NOMO-1 treated with dmso at 0.1 percent for 144 hours (cell line): ENCODE data around the gene TRMO.
"Not testable (repeated sequence)": the region's sequence is repeated elsewhere in the genome, so short reads cannot be mapped to it uniquely, and the experiment has no call there.

Source experiments
- DNase-seq: peaks from one replicate; lab custom pipeline; 2025; ENCODE audit not compliant: unreplicated experiment; lab: John Stamatoyannopoulos, UW

TRMO gene, protein sequence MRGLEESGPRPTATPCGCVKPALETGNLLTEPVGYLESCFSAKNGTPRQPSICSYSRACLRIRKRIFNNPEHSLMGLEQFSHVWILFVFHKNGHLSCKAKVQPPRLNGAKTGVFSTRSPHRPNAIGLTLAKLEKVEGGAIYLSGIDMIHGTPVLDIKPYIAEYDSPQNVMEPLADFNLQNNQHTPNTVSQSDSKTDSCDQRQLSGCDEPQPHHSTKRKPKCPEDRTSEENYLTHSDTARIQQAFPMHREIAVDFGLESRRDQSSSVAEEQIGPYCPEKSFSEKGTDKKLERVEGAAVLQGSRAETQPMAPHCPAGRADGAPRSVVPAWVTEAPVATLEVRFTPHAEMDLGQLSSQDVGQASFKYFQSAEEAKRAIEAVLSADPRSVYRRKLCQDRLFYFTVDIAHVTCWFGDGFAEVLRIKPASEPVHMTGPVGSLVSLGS

DNA sequence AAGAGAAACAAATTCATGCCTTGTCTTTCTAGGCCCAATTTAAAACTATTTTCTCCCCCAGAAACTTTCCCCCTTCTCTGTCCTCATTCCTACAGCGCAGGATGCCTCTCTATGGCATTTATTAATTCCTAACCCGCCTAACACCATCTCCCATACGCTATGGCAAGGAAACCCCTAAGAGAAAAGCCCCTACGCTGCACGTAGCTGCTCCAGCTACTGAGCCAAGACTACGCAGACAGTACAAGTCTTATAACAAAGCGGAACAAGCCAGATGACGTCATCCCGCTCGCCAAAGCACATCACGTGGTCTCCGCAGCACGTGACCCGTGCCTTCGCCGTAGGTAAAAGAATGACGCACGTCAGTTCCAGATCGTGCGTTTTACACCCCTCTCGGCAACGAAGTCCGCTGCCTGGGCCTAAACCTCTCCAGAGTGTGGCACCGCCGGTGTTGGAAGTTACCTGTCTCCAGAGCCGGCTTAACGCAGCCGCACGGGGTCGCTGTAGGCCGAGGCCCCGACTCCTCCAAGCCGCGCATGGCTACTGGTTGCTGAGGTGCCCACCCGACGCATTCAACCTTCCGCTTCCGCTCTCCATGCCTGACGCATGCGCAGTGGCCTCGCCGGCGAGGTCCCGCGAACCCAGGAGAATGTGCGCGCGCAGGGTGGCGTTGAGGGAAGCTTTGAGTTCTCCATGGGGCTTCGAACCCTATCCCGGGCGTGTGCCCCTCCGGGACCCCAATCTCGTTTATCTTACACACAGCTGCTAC, at the start of gene TRMO:
TRMO (minus strand) TSS at position 542 of the 766 bp plus-strand sequence; CDS start at position 535, 7 bp downstream.
- DNase-seq: peak; percentile 95

DNA sequence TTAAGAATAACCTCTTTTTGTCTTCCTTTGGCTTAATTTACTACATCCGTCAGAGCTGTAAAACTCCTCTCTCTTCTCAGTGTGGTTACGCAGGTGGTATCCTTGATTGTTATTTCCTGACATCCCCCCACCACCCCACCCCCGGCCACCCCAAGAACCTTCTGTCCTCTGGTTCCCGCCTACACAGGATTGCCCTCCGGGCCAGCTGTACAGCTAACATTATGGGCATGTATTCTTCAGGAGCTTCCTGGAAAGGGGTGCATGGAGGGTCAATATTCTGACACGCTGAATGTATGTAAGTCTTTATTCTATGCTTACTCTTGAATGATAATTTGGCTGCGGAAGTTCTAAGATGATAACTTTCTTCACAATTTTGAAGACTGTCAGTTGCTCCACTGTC, 47.9 kb upstream of the TRMO start:
- no peak for DNase-seq

DNA sequence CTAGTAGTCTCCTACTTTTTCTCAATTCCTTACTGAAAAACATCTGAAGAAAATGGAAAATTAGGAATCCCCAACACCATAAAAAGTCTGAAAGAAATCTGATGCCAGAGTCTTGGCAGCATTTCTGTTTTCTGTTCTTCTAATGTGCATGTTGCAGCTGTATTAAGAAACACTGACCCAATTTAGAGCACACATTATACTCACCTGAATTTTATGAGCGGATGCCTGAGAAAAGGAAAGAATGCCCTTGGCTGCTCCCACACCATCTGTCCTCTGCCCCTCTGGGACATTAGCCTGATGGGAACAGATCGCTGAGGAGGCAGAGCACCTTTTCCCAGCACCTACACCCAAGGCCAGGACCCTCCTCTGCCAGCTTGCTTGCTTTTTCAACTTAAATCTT, 46.7 kb upstream of the TRMO start:
- no peak for DNase-seq

DNA sequence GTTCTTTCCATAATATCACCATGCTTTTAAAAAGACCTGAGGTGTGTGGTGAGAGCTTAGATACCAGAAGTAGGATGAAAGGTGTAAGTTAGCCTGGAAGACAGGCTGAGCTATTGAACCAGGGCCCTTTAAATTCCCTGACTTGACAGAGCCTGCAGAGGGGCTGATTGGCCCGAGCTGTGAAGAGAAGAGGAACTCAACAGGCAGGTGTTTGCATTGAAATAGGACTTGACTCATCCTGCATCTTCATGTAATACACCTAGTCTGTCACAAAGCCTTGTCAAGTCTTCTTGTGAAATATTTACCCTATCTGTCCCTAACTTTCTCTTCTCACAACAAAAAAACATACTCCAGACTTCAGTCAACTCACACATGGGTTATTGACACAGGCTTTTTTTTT, 44.2 kb upstream of the TRMO start:
- DNase-seq: no peak

DNA sequence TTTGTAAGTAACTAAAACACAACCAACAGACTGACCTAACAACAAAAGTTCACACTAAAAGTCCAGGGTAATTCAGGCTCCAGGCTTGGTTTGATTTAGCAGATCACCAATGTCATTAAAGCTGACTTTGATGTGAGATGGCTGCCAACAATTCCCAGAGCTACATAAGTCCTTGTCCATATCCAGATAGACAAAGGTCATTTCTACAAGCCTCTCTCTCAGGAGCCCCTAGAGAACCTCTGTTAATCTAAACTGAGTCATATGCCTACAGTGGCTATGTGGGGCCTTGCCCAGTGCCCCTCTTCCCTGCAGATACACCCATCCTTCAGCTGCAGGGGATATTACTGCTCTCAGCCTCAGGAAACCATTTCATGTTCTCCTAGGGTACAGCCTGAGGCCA, 42.6 kb upstream of the TRMO start:
- no peak for DNase-seq

DNA sequence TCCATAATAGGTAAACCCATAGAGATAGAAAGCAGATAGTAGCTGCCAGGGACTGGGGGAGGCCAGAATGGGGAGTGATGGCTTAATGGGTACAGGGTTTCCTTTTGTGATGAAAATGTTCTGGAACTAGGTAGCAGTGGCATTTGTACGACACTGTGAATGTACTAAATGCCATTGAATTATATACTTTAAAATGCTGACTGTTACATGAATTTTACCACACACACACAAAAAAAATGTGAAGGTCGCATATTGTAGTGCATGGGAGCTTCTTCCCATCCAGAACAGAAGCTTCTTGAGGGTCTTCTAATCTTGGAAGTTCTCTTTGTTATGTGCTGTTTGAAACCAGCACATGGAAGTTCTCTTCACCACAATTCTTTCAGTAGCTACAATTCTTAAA, 40.9 kb upstream of the TRMO start:
- DNase-seq: no peak

DNA sequence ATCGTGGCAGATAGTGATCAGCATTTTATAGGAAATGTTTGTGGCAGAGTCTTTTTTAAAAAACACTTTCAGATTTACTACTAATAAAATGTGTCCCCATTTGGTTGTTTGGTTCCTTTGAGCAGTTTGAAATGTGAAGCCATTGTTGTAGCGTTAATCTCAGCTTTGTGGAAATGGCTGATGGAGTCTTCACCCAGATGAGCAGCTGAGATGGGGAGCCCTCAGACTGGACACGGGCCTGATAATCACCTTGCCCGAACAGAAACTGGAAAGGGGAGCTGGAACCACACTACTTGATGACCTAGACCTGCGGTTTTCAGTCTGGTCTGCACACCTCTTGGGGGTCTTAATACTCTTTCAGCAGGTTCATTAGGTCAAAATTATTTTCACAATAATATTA, 40.3 kb upstream of the TRMO start:
- no peak for DNase-seq

DNA sequence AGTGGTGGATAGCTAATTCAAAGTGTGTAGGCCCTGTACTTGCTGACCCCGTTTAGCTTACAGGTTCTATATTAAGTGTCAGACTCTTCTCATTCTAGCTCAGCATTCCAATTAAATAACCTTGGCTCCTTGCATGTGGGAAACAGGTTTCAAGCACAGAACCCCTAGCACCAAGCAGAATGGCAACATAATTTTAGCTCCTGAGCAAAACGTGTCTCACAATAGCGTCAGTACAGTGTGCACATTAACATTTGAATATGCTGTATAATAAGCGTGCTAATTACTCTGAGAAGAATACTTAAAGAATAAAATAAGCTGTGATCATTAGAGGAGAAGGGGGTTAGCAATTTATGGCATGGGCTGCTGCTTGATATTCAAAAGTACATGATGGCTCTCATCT, 39.8 kb upstream of the TRMO start:
- no peak for DNase-seq

DNA sequence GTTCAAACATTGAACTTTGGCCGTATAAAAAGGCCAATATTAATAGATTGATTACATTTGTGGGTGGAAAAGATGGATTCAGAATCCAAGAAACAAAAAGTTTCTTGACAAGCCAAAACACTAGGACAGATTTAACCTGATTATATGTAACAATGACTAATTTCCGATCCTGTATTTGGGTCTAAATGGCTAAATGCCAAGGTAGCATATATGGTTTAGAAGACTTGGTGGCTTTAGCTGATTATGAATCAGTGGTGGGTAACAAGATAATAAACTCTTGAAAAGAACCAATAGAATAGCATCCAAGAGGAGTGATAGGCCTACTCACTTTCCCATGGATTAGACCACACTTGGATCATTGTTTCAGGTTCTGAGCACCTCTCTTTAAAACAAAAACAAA, 39.1 kb upstream of the TRMO start:
- no peak for DNase-seq

DNA sequence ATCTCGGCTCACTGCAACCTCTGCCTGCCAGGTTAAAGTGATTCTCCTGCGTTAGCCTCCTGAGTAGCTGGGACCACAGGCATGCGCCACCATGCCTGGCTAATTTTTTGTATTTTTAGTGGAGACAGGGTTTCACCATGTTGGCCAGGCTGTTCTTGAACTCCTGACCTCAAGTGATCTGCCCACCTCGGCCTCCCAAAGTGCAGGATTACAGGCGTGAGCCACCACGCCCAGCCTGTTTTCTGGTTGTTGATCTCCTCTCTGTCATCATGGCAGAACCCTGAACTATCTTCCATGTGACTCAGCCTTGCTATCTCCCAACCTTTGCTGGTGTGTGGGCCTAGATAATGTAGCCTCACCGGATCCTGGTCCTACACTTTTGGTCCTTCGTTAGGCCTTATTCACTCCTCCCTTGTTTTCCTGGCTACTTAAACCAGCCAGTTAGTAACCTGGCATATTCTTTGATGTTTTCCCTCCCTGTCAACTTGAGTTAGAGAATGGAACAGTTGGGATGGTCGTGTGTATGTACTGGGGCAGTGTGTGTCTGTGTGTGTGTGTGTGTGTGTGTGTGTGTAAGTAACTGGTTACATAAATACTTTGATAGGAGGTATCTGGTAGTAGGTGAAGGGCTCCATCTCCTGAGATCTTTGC, 38.5 kb upstream of the TRMO start:
- not testable (repeated sequence) for DNase-seq

DNA sequence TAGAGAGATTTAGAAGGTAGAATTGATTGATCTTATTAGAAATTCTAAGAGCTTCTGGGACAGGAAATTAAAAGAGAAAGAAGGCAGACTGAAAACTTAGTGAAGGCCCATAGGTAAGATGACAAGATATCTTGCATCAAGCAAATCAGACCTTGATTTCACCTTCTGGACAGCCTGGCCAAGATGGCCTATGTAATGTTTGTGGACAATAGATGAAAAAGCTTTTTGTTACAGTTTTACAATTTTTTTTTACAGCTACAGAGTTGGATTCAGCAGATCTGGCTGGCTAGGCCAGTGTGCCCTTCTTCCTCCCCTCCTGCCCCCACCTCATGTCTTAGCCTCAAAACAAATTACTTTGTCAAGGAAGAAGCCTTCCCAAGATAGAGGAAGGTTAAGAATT, 37.3 kb upstream of the TRMO start:
- DNase-seq: no peak

DNA sequence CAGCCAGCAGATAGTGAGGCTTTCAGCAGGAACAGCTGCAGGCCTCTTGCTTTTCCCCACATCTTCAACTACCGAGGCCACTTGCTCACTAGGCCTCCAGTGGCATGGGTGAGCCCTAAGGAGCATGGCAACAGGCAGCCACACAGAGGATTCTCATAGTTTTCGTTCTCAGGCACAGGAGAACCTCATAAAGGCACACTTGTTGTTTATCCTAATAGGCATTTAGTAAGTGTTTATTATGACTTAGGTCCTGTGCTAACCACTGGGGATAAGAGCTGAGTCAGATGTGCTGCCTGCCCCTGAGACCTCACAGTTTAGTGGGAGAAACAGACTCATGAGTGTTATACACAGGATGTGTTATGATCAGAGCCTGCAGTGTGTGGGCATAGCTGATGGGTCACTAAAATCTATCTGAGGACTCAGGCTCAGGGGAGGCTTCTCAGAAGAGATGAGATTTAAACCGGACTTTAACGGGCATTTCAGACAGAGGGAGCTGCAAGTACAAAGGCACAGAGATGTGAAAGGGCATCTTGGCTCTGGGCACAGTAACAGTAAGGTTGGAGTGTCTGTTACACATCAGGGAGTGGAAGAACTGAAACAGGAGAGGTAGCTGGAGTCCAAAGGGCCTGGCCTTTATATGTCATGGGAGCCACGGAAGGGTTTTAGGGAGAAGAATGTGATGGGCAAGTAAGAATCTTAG, 36.7 kb upstream of the TRMO start:
- no peak for DNase-seq

DNA sequence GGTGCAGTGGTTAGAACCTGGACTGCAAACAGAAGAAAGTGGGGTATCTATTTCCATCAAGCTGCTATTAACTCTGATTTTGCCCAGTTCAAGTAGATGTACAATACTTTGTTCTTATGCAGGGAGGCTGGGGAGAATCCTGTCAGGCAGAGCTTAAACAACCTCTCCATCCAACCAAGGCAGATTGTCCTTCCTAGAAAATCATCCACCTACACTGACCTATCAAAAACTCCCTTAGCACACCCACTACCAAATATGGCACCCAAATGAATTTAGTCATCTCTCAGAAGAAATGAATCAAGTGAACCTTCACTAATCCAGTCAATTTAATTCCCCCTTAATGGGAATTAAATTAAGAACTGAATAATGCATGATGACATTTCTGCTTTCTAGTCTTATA, 34.0 kb upstream of the TRMO start:
- no peak for DNase-seq

DNA sequence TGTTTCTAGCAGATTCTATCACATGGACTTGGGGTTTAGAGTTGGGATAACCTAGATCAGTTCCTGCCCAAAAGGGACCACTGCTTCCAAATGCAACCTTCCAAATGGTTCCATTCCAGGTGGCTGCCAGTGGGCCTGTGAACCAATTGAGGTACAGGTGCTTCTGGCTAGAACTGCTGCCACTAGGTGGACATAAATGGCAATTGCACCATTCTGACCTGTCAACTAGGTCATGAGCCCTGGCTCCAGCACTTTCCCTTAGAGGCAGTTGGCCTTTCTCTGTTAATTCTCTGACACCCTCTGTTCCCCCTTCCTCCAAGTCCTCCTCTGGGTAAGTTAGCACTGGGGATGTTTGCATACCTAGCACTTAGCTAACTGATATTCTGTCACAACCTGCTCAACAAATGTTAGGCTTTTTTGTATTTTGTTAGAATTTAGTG, 32.3 kb upstream of the TRMO start:
- DNase-seq: no peak

DNA sequence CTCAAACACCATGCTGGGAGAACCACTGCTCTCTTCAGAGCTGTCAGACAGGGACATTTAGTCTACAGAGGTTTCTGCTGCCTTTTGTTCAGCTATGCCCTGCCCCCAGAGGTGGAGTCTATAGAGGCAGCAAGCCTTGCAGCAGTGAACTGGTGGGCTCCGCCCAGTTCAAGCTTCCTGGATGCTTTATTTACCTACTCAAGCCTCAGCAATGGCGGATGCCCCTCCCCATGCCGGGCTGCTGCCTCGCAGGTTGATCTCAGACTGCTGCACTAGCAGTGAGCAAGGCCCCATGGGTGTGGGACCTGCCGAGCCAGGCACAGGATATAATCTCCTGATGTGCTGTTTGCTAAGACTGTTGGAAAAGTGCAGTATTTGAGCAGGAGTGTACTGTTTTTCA, 28.6 kb upstream of the TRMO start:
- DNase-seq: not testable (repeated sequence)

DNA sequence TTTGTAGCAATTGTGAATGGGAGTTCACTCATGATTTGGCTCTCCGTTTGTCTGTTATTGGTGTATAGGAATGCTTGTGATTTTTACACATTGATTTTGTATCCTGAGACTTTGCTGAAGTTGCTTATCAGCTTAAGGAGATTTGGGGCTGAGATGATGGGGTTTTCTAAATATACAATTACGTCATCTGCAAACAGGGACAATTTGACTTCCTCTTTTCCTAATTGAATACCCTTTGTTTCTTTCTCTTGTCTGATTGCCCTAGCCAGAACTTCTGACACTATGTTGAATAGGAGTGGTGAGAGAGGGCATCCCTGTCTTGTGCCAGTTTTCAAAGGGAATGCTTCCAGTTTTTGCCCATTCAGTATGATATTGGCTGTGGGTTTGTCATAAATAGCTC, 24.8 kb upstream of the TRMO start:
- not testable (repeated sequence) for DNase-seq

DNA sequence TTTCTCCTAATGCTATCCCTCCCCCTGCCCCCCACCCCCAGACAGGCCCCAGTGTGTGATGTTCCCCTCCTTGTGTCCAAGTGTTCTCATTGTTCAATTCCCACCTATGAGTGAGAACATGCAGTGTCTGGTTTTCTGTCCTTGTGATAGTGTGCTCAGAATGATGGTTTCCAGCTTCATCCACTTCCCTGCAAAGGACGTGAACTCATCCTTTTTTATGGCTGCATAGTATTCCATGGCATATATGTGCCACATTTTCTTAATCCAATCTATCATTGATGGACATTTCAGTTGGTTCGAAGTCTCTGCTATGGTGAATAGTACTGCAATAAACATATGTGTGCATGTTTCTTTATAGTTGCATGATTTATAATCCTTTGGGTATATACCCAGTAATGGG, 23.2 kb upstream of the TRMO start:
- not testable (repeated sequence) for DNase-seq

DNA sequence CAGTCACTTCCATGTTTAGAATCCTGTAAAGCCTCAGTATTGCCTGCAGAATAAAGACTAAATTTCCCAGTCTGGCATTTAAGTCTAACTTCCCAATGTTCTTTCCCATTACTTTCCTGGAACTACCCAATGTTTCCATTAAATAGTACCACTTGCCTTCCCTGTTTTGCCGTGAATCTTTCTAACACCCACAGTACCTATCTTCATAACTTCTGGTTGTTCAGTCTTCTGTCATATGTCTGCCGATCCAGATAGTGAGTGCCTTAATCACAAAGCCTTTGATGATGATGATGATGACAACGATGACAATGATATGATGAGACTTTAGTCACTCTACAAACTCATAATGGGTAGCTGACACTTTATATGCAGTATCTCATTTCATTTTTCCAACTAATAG, 22.3 kb upstream of the TRMO start:
- no peak for DNase-seq

DNA sequence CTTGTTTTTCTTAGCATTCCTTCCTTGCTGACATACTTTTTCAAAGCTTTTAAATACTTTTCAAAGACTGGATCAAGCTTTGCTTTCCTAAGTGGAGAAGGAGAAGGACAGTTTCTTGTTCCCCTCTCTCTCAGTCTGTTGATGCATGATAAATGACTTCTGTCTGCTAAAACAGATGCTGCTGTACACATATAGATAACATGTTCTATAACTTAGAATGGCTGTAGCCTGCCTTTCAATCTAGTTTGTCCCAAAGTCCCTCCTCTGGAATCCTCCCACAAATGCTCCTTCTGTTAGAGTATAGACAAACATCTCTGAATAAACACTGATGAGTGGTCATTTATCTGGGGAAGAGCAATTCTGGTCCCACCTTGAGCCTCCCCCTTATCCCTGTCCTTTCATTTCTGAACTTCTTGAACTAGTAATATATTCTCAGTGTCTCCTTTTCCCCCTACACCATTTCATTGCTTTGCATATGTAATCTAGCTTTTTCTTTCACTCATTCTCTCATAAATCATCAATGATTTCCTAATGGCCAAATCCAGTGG, 21.1 kb upstream of the TRMO start:
- no peak for DNase-seq

DNA sequence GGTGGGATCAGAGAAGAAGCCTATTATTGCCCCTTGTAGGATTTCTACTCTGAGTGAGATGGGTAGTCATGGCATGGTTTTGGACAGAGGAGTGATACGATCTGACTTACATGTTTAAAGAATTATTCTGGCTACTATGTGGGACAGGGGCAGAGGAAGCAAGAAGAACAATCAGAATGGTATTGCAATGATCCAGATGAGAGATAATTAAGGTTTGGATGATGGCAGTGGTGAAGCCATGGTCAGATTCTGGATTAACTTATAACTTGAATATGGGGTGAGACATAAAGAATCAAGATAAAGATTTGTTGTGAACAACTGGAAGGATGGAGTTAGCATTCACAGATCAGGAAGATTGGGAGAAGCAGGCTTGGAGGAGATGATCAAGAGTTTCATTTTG, 19.0 kb upstream of the TRMO start:
- DNase-seq: no peak

DNA sequence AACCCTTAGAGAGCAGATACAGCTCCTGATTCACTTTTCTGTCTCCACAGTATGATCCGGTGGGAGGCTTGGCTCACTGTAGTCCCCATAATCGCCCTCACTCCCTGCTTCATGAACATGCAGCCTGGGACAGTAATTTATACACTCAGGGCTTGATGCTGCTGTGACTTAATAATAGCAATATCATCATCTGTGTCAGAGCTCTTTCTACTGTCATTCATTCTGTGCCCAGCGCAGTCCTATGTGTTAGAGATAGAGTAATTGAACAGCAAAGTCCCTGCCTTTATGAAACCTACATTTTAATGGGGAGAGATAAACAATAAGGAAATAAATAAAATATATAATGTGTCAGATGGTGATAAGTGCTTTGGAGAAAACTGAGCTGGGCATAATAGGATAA, 18.4 kb upstream of the TRMO start:
- no peak for DNase-seq
